Inflammatory macrophage (primary cell): ENCODE data around the gene DLG3.

Experiments used
- DNase-seq, 2 donors: peaks; one replicate each; pipeline ENCODE4 v3.0.0-alpha.2; 2020 to 2022

The DLG3 gene

GRCh38 chrX:70437921-70438665 is 6.5 kb upstream of the DLG3 start:
- no peak for DNase-seq

- no peak for DNase-seq
These were observed 5.6 kb upstream of the DLG3 start for GRCh38 chrX:70439016-70439415.

- no peak for DNase-seq
These were observed 2.4 kb upstream of the DLG3 start for GRCh38 chrX:70442224-70442623.

GRCh38 chrX:70444946-70445656 is 466 bp downstream of the DLG3 start:
- DNase-seq: no peak

GRCh38 chrX:70445951-70446350 is 1.3 kb downstream of the DLG3 start:
- no peak for DNase-seq

GRCh38 chrX:70446380-70447350 is 2.0 kb downstream of the DLG3 start:
- DNase-seq: no peak

- DNase-seq: no peak
These were observed 4.9 kb downstream of the DLG3 start for GRCh38 chrX:70449457-70449966.

GRCh38 chrX:70452143-70452733 is 7.6 kb downstream of the DLG3 start:
- DNase-seq: peak in 1 of 2 donors; percentile 26

GRCh38 chrX:70453024-70453618 is 8.5 kb downstream of the DLG3 start:
- no peak for DNase-seq

- DNase-seq: peak; percentile 9 to 31
These were observed 10.1 kb downstream of the DLG3 start for GRCh38 chrX:70454441-70455365.

GRCh38 chrX:70455366-70456202 is 10.9 kb downstream of the DLG3 start:
- no peak for DNase-seq

- DNase-seq: no peak
These were observed 11.6 kb downstream of the DLG3 start for GRCh38 chrX:70456256-70456655.

GRCh38 chrX:70461026-70461425 is 16.4 kb downstream of the DLG3 start:
- no peak for DNase-seq

GRCh38 chrX:70464051-70464450 is 19.4 kb downstream of the DLG3 start:
- no peak for DNase-seq

GRCh38 chrX:70466968-70467367 is 22.3 kb downstream of the DLG3 start:
- no peak for DNase-seq

- no peak for DNase-seq
These were observed 24.1 kb downstream of the DLG3 start for GRCh38 chrX:70468709-70469108.

- DNase-seq: peak; percentile 59 to 62
These were observed 26.2 kb downstream of the DLG3 start for GRCh38 chrX:70470850-70471289.

- no peak for DNase-seq
These were observed 31.7 kb downstream of the DLG3 start for GRCh38 chrX:70476166-70476933.
